HT1080 (cell line): ENCODE measurements around the gene C16orf96. TPM values are rescaled to one million over a fixed set of nuclear protein-coding genes. Genes with fewer than 3 reads are reported as not detected.

ENCODE experiments used
- DNase-seq: peaks from one replicate; pipeline ENCODE4 v3.0.0-alpha.2; 2015; ENCODE audit warnings: low read depth
- total RNA-seq: library from RNA; depleted of rRNA; stranded (reverse); fragments of >200 nt; shearing (Covaris generic); gene quantifications from 2 replicates; pipeline ENCODE4 v1.2.3, GENCODE V29; 2014

The C16orf96 gene
- total RNA-seq, 1 experiment from 2014 or later = not detected

DNA sequence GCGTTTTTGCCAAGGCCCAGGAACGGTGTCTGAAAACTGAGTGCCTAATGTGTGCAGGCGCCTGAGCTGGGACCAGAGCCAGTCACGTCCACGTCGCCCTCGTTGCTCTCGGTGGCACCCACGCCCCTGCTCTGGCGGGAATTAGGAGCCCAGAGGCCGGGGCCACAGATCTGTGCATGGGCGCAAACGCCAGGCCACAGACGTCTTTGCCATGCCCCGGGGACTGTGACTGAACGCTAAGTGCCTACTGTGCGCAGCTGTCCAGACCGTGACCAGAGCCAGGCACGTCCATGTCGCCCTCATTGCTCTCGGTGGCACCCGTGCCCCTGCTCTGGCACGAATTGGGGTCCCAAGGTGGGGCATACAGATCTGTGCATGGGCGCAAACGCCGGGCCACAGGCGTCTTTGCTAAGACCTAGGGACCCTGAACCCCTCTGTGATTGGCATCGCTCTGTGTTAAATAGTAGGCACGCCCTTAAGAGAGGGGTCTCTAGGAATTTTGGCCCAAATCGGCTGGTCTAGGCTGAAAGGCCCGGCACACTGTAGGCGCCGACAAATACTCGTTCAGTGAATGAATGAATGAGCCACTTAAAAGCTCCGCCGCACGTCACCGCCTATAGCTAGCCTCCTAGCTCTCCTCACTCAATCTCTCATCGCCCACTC lies 59.4 kb downstream of the C16orf96 start:
- no peak for DNase-seq

DNA sequence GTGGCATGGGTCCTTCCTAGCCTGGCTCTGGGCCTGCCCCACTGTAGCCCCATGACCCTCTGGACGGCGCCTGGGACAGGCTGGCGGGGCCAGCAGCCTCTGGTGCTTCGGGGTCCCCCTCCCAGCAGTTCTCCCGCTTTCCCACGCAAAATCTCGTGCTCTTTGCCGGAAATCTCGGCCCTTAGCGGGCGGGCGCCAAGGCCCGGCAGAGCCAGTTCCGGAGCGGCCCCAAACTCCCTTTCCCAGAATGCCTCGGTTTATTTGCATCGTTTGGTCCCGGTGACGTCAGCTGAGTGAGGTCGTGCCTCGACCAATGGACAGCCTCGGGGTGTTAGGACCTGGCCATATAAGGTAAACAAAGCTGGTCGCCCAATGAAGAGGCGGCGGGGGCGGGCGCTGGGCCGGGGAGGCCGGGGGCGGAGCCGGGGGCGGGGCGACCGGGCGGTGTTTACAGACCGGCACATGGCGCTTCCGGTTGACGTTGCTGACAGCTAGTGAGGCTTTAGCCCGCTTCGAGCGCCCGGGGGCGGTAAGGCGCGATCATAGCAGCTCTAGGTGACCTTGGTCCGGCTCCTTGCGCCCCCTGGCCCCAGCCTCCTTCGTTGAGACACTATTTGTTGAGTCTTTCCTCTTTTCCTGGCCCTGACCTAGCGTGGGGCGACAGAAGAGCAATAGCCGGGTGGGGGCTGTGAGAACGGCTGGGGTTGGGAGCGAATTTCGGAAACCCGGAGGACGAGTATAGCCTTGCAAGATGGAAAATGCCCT lies 60.1 kb downstream of the C16orf96 start:
- peak; percentile 99 for DNase-seq

DNA sequence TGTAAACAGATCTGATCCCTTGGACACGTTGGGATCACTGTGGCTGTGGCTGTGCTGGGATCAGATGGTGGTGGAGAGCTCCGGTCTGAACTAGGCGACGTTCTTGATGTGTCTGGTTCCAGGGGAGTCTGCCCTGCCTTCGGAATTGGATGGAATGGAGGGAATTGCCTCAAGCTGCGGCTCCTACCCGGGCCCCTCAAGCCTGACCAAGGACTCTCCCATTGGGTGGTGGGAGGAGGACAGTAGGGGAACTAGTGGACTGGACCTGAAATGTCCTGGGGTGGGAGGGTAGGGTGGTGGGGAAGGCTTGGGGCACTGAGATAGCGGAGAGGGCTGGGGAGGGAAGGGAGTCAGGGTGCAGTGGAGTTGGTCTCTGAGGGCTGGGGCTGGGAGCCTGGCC lies 61.7 kb downstream of the C16orf96 start:
- no peak for DNase-seq

DNA sequence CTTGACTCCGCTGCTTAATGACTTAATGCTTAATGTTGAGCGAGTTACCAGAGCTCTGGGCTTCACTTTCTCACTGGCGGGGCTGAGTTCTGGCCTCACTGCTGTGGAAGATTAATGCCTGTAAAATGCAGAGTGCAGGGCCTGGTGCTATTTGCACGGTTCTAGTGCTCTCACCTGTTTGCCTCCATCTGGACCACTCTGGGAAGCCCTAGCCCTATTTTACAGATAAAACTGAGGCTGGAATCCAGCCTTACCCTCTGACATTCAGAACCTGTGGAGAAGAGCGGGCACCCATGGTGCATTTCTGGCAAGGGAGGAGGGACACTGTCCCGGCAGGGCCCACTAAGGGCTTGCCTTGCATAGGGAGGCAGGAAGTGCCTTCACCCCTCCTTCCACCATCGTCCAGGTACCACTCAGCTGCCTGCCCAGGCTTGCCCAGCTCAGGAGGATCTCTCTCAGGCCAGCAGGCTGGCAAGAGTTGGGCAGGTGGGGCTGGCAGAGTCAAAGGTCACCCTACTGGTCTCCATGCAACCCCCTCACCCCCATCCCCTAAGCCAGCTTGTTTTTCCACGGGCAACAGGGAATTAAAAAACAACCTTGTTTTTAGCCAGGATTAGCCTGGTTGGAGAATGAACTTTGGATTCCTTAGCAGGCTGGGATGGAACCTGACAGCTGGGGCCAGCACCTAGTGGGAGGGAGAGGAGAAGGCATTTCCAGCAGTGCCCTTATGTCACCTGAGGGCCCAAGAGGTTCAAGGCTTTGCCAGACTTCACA lies 62.7 kb downstream of the C16orf96 start:
- DNase-seq = no peak

DNA sequence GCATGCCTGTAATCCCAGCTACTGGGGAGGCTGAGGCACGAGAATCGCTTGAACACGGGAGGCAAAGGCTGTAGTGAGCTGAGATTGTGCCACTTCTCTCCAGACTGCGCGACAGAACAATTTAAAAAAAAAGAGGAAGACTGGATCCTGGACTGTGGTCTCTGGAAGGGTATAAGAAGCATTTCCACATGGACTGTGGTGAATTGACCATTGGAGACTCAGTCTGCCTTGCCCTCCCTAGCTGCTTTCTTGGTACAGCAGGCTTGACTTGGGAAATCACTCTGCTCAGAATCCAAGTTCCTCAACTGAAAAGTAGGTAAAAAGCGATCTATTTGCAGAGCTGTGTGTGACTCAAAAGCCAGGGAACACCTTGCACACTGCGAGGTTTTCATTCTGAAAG lies 67.5 kb downstream of the C16orf96 start:
- no peak for DNase-seq

DNA sequence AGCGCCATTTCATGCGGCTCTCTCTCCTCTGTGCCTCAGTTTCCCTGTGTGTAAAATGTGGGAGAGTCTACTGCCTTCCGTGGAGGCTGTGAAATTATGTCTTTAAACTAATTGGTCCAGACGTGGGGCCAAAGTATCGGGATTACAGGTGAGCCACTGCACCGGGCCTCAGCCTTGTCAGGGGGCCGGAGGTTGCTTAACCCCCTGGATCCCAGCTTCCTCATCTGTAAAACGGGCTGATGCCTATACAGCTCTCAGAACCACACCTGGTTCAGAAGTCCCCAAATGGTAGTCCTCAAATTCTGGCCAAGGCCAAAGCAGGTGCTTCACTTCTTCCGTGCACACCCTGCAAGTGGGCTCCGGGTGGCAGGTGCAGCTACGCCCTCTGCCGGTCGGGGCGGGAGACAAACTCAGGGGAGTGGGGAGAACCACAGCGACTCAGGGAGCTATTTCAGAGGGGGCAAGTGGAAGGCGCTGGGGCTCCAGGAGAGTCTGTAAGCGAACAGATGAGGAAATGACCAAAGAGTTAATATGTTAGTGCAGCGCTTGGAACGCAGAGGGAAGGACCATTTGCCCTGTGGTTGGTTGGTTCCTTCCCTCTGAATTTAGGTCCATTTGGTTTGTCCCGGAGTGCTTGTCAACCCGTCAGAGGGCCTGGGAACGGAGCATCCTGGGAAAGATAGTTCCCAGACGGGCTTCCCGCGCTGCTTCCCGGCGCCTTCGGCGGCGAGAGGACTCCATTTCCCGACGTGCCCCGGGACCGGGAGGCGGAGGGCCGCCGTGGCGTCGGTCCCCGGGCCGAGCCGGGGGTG lies 68.1 kb downstream of the C16orf96 start, which contains the start of gene MGRN1:
TSS of gene MGRN1 (plus strand) at position 812 of the 812 bp plus-strand sequence. CDS start 135 bp downstream, outside the sequence.
- DNase-seq = peak; percentile 95

DNA sequence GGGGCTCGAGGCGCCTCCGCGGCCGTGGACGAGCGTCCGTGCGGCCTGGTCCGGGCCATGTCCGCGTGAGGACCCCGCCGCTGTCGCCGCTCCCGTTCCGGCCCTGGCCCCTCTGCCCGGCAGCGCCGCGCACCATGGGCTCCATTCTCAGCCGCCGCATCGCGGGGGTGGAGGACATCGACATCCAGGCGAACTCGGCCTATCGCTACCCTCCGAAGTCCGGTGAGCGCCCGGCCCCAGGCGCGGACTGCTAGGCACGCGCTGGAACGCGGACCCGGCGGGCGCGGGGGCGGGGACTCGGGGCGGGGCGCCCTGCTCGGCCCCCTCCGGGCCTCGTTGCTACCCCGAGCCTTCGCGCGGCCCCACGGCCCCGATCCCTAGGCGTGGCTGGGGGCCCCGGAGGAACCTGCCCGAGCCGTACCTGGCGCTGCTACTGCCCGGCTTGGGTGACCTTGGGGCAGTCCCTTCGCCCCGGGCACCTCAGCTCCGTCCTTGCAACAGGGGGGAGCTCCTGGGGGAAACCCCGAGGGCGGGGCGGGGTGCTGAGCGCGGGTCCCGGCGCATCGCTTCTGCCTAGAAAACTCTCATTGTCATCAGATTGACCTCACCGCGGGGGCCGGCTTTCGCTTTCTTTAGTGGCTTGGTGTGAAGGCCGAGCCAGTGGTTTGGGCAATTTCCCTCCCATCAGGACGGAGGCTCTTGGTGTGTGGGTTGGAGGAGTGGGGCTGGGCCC lies 68.9 kb downstream of the C16orf96 start:
- peak; percentile 27 for DNase-seq

DNA sequence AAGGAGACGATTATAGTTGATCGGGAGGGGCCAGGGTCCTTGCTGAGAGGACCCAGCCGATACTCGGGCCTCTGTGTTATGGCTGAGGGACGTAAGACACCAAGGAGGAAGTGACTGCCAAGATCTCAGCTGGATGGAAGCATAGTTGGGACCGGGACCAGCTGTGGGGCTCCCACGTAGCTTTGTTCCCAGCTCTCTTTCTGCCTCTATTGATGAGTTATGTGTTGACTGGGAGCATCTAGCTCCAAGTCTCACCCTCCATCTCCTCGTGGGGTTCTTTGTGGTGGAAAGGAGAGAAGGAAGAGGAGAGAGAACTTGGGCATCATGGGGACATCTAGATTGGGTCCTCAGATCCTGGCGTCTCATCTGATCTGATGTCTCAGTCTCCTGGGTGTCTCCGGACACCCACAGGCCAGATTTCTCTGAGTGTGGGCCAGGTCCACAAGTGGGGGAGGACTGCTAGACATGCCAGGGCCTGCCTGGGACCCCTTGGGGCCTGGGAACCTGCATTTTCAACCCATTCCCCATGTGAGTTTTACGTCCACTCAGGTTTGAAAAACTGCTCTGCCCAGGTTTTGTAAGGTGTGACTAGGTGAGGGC lies 69.5 kb downstream of the C16orf96 start:
- DNase-seq = no peak

DNA sequence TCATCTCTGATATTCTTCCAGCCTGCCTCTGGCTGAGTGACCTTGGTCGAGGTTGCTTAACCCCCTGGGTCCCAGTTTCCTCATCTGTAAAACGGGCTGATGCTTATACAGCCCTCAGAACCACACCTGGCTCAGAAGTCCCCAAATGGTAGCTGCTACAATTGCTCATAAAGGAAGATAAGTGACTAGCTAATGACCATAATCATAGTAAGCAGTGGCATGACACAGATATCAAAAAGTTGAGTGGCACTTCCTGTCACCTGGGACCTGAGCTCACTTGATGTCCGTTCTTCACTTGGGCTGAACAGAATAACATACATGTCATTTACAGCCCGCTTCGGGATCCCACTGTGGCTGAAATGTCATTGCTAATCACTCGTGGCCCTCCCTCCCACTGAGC lies 70.3 kb downstream of the C16orf96 start:
- DNase-seq = no peak

DNA sequence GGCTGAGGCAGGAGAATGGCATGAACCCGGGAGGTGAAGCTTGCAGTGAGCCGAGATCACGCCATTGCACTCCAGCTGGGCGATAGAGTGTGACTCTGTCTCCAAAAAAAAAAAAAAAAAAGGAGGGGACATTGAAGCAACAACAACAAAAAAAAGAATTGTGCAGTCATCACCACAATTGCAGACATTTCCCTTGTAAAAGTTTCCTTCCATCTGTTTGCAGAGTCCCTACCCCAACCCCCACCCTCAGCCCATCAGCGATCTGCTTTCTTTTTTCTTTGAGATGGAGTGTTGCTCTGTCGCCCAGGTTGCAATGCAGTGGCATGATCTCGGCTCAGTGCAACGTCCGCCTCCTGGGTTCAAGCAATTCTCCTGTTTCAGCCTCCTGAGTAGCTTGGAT lies 72.1 kb downstream of the C16orf96 start:
- DNase-seq = no peak

DNA sequence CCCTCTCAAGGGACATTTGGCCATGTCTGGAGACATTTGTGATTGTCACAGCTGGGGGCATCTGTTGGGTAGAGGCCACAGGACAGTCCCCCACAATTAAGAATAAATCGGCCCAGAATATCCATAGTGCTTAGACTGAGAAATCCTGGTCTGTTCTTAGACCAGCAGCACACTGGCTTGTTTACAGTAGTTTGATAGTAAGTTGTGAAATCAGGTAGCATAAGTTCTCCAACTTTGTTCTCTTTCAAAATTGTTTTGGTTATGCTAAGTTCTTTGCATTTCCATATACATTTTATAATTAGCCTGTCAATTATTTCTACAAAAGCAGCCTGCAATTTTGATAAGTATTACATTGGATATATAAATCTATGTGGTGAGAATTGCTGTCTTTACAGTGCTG lies 75.3 kb downstream of the C16orf96 start:
- DNase-seq = no peak

DNA sequence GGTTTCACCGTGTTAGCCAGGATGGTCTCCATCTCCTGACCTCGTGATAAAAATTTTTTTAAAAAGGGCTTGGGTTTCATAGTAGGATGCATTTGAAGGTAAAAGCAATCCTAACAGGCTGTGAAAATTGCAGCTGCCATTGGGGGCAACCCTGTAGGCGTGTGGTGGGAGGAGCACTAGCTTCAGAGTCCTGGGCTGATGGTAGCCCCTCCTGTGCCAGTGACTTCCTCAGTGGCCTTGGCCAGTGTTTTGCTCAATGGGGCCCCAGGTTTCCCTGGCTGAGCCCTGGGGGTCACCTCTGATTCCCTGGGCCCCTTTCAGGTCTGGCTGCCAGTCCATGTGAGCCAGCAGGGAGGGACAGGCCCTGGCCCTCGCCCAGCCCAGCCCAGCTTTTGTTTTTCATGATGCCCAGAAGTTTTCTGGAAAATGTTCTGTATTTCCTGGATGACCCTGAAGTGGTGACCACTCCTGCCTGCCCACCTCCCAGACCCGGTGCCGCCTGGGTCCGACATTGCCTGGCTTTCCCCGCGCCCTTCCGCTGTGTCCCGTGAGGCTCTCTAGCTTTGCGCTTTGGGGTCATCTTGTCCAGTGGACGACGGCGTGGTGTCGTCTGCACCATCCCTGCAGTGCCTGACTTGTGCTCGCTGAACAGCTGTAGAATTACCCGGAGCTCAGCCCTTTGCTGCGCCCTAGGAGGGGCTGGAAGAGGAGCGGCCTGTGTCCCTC lies 77.9 kb downstream of the C16orf96 start:
- no peak for DNase-seq

DNA sequence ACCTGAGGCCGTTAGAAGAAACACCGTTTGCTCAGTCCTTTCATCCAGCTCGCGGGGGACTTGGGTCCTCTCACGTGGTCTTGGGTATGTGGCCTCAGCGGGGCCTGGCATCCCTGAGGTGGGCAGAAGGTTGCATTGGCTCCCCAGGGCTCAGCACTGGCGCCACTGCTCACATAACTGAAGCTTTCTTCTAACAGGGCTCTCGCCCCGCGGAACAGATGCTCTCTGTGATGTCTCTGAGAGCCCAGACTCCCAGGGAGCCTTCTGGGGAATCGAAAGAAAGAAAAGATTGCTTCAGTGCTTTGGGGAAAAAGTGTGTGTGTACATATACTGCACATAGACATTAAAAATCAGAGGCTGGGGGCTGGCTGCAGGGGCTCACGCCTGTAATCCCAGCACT lies 78.6 kb downstream of the C16orf96 start:
- DNase-seq = no peak

DNA sequence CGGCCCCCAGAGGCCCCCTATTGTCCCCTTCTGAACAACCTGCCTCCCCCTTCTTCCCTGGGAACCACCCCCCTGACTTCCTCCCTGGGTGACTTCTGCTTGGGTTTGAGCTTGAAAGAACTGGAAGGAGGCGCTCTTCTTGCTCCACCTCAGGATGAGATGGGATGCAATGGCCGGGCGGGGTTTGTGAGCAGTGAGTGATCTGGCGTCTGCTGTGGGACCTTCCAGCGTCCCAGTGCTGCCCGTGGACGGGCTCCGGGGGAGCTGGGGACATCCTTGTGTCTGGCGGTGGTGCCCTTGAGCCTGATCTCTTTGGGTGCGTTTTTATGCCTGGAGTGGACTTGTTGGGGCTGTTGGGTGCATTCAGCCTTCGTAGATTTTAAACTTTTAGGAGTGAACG lies 80.1 kb downstream of the C16orf96 start:
- DNase-seq = no peak

DNA sequence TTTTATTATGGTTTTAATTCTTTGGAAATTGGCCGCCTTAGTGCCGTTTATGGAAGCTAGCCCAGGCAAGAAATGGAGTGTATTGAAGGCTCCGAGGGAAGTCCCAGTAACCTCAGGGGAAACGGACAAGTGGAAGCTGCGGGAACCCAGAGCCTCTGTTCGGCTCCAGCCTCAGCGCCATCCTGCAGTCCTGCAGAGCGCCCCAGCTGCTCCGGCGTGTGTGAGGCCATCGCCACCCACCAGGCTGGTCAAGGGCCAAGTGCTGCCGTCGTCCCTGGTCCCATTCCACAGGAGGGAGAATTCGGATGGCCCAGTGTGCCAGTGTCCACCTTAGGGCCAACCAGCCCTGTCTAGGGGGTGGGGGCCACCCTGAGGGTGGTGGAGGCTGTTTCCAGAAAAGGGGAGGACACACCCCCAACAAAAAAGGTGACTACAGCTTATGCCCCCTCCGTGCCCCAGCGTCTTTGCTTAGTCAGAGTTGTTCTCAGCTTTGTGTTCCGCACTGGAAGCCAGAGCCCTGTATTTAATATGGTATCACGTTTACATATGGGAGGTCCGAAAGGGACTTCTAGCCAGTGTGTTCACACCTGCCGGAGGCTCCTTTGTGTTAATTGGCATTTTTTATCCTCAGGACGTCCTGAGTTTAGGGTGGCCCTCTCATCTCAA lies 81.5 kb downstream of the C16orf96 start:
- no peak for DNase-seq

DNA sequence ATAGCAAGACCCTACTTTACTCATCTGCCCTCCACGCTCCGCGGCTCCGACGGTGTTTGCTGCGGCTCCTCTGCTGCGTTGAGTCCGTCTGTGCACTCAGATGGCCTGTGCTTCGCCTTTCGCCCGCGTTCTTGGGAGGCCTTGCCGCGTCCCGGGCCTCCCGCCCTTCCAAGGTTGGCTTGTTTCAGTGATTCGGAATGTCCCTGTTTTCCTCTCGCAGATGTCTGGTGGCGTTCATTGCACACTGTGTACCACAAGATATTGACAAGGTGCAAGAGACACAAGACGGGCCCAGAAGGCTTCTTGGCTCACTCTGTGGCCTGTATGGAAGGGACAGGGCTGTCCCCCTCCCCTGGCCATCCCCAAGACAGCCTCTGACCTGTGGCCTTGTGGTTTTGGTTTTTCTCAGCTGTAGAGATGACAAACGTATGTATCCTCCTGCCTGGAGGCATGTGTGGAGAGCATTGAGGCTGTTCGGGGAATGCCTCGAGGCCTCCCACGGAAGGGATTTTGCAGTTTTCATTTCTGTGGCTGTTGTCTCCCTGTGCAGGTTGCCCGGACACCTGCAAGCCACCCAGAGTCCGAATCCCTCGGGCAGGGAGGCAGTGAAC lies 83.9 kb downstream of the C16orf96 start:
- DNase-seq = no peak

DNA sequence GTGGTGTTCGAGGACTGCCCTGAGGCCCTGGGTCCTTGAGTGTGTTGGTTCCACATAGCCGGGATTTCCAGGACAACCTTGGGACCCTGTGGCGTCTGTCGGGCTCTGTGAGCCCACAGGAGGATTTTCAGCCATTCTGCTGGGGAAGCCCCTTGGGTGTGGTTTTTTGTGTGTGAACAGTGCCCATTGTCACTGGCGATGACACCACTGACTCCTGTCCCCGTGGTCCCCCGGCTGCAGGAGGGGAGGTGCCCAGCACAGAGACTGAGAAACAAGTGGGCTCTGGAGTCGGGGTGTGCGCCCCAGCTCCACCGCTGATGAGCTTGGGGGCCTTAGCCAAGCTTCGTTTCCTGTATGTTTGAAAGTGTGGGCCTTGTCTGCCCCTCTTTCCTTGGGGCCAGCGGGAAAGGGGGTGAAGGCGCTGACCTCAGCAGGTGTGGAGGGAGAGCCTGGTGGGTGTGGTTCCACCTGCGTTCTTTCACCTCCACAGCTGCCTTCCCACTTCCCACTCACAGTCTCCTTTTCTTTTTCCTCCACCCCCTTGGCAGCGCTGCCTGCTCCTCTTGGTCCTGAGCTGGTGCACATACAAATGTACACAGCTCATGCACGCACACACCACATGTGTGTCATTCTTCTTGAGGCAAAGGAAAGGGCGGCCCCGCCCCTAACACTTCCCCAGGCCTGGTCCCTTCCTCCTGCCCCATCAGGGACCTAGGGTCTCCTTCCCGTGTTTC lies 84.6 kb downstream of the C16orf96 start:
- no peak for DNase-seq

DNA sequence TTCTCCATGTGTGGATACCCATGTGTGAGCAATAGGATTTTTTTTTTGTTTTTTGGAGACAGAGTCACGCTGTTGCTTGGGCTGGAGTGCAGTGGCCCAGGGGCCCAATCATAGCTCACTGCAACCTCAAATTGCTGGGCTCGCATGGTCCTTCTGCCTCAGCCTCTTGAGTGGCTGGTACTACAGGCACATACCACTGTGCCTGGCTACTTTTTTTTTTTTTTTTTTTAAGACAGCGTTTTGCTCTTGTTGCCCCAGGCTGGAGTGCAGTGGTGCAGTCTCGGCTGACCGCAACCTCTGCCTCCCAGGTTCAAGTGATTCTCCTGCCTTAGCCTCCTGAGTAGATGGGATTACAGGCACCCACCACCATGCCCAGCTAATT lies 85.2 kb downstream of the C16orf96 start:
- DNase-seq = no peak
